HG03442 (cell line): ENCODE measurements around the gene TIMP2.

Experiments
- ATAC-seq: cut with Tn5 transposase; IDR thresholded peaks from one replicate; pipeline ENCODE4 v1.9.1; 2021; ENCODE audit warnings: mild to moderate bottlenecking, moderate library complexity; ENCODE audit not compliant: unreplicated experiment

TIMP2 gene

DNA sequence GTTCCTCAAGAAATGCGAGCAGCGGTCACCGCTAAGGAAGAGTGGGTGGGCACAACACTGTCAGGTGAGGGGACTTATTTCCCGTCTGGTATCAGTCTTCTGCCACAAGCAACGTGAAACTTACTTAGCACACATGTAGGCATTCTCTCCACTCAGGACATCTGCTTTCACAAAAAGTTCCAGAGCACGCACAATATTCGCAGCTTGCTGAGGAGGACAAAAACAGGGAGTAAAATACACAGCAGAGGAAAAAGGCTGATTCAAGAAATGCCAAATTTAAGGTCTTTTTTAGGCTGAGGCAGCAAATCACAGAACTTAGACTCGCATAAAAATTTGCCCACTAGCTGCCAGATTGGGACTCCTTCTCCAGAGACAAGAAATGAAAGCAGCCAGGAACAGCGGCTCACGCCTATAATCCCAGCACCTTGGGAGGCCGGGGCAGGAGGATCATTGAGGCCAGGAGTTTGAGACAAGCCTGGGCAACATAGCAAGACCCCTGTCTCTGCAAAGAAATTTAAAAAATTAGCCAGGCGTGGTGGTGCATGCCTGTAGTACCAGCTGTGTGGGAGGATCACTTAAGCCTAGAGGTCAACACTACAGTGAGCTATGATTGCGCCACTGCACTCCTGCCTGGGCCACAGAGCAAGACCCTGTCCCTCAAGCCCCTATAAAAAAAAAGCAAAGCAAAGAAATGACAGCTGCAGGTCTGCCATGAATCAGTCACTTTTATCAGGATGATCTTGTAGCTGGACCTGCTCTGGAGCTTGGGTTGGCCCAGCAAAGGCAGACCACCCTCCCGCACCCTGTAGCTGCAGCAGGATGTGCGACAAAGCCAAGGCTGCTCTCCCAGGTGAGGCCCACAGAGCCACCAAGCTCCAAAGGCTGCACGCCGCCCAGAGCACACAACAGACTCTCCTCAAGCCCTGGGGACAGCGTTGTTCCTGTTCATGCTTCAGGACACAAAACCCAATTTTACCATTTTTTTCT lies 105.1 kb downstream of the TIMP2 start:
- no peak for ATAC-seq

DNA sequence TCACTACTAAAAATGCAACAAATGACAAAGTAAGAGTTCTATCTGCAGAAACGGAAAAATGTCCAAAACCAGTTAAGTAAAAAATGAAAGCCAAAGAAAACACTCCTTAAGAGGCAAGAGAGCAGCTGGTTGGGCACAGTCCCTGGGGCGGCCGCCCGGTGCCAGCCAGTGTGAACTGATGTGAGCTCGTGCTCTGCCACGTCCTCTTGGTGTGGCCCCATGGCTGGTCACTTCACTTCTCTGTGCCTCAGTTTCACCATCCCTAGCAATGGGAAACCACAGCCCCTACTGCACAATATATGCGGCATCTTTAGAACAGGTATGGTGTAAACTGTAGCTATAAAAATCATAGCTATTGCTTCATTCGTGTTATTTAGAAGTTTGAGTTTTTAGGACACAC lies 105.8 kb downstream of the TIMP2 start:
- no peak for ATAC-seq

DNA sequence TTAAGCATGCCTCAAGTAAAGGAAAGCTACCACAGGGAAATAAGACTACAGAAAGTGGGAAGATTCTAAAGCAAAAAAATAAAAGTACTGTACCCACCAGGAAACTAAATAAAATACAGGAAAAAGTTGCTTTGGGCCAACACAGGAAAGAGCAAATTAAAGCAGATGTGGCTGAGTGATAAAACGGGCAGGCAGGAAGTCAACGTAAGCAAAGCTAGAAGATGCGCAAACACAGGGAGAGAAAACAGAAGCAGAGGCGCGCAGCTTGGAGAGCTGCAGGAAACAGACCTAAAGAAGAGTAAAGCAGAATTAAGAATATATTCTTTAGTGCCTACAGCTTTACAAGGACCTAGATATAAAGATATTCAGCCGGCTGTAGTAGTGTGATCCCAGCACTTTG lies 106.3 kb downstream of the TIMP2 start:
- ATAC-seq, result no peak

DNA sequence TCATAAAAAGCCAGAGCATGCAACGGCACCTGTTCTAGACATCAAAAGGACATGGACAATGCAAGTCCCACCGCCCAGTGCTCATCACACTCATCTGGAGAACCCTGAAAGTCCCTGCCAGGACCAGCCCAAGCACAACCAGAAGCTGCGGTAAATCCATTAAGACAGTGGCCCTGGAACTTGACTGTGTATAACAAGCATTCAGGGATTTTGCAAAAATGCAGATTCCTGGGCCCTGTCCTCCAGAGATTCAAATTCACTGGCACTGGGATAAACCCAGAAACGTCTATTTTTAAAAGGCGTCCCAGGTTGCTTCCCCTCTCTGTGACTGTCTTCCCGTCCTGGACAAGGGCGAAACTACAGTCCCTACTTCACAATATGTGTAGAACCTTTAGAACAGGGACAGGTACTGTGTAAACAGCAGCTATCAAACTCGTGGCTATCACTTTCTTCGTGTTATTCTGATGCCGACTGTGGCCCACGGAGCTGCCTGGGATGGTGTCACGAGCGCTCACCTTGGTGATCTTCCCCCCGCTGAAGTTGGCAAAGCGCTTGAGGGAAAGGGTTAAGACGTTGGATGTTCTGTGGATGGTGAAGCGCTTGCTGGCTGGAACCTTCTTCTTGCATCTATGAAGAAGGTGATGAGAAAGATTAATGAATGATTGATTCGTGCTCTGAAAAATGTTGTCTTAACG lies 106.9 kb downstream of the TIMP2 start:
- ATAC-seq, result no peak

DNA sequence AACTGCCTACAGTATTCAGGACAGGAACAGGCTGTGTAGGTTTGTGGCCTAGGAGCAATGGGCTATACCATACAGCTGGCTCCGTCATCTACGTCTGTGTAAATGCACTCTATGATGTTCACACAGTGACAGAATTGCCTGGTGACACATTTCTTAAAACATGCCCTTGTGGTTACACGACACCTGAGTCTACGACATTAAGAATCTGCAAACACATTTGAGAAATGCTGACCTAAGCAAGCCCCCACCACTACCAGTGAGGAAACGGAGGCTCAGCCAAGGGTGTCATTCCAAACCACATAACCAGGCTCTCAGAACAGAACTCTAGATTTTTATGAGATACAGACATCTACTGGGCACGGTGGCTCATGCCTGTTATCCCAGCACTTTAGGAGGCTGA lies 108.1 kb downstream of the TIMP2 start:
- no peak for ATAC-seq

DNA sequence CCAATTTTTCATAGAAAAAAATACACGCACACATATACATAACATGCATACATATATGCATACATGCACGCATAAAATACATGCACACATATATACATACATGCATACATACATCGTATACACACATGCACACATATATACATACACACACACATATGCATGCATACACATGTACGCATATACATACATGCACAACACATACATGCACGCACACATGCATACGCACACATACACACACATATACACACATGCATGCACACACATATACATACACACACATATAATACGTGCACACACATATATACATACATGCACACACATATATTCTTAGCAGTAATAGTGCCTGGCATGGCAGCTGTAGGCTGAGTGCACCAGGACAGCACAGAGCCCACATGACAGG lies 109.5 kb downstream of the TIMP2 start:
- no peak for ATAC-seq

DNA sequence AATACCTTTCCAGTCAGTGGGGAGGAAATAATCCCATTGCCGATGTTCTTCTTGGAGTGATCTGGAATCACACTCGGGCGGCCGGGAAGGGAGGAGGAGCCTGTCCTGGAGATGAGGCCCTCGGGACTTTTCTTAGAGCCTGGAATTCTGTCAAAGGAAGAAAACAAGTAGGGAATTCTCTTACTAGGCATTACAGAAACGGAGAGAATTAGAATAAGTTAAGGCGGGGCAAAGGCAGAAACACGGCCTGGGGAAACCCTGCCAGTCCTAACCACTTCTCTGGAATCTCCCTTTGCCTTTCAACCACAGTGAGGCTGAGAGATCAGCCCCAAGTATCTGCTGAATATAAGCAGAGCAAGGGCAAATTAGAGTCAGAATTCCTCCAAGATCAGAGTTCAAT lies 112.3 kb downstream of the TIMP2 start:
- ATAC-seq, result no peak

DNA sequence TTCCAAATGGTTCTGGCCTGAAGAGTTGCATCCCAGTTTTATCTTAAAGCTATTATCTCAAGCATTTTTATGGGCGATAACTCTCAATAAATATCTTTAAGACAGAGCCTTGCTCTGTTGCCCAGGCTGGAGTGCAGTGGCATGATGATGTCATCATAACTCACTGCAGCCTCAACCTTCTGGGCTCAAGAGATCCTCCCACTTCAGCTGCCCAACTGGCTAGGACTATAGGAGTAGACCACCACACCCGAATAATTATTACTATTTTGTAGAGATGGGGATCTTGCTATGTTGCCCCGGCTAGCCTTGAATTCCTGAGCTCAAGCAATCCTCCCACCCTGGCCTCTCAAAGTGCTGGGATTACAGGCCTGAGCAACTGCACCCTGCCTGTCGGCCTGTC lies 117.0 kb downstream of the TIMP2 start:
- ATAC-seq, result no peak

DNA sequence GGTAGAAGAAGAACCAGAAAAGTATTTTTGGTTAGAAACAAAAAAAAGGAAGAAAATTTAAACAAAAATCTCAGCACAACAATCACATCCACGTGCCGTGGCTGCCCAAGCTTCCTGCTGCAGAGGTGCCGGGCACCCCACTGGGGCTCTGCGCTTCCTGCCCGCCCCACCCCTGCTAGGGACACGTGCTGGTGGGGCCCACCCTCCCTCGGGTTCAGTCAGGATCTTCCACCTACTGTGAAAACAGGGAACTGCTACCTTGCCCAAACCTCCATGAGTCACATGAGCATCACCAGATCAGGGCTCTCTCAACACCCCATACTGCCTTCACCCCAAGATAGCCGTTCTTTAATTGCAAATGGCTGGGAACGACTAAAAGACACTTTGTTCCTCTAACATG lies 118.7 kb downstream of the TIMP2 start:
- ATAC-seq, result no peak

DNA sequence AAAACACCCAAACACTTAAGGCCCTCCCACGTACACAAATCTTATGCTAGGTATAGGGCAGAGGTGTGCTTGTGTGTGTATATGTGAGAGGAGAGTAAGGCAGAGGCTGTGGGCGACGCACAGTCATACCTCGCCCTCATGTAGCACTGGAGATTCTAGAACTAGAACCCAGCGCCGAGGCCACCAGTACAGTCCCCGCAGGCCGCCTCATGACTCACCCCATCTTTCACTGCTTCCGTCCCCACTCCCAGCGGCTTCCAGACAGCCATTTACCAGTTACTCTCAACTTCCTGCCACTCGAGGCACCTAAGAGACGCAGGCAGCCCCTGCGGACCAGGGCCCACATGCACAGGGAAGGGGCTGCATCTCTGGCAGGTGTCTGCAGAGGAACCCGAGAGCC lies 119.9 kb downstream of the TIMP2 start:
- ATAC-seq, result no peak

DNA sequence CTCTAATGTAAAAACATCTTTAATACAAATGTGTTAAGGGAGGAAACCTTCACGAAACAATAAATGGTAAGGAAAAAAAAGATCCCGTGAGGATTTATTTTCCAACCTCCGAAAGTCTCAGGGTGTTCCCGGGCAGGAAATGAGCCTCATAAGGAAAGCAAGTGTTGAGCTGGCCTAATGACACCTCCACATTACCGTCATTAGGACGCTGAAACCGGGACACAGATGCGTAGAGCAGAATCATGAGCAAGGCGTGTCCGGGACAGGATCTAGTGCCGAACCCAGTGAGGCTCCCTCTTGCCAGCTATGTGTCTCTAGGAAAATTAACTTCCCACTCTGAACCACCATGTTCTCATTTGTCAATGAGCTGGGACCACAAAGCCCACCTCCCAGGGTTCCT lies 120.4 kb downstream of the TIMP2 start:
- ATAC-seq, result no peak

DNA sequence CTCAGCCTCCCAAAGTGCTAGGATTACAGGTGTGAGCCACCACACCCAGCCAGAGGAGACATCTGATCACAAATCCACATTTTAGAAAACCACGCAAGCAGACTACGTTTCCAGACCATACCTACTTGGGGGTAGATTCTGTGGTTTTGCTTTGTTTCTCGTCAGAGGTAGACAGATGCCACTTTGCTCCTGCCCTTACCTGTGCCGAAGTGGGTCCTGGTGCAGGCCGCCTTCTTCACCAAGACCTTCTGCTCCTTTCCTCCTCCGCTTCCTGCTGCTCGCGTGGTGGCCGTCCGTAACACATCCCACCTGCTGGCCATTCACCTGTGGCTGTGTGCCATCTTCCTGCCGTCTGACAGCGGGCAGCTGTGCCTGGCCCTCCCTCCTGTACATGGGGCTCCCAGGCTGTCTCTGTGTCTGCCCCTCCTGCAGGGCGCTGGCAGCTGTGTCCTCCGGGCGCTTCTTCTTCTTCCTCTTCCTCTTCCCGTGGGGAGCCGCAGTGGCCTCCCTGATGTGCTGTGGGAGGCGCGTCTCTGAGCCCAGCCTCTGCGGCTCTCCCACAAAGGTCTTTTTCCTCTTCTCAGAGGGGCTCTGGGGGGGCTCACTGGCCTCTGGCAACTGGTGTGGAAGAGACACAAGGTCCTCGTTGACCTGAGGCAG lies 121.9 kb downstream of the TIMP2 start:
- ATAC-seq, result no peak
